Hindlimb muscle (tissue), 1 donor: ENCODE measurements around the gene SAP30L. TPM values are rescaled to one million over a fixed set of nuclear protein-coding genes. Genes with fewer than 3 reads are reported as not detected.

ENCODE experiments used
- polyA plus RNA-seq: library from polyadenylated mRNA; unstranded; fragments of 120-200 nt; gene quantifications from one replicate; pipeline ENCODE4 v1.2.1, GENCODE V29; 2013; ENCODE audit not compliant: insufficient read length

SAP30L gene
- polyA plus RNA-seq, 1 donor, result 24.0 TPM

Other genes starting within 250 kb of the SAP30L start
- gene HAND1, start 32.2 kb downstream of the SAP30L start, polyA plus RNA-seq, result not detected